Psoas muscle (tissue), 8 donors: ENCODE results near the gene LSP1. TPM values are rescaled to one million over a fixed set of nuclear protein-coding genes. Genes with fewer than 3 reads are reported as not detected.

Source experiments
- ATAC-seq, 4 donors: fragments of 200-7000 bp; cut with Tn5 transposase; one replicate each; pipeline ENCODE4 v1.9.1; 2020; ENCODE audit warnings: moderate library complexity in 3 of 4, mild to moderate bottlenecking in 2 of 4
- DNase-seq, 2 donors: peaks; one replicate each; pipeline ENCODE4 v3.0.0-alpha.2; 2020
- H3K27ac ChIP-seq: fragments of 200-600 bp; one replicate; pipeline ENCODE4 v1.8.0; 2022
- H3K27me3 ChIP-seq, 3 donors: fragments of 200-600 bp in 1 of 3; one replicate each; pipeline versions ENCODE4 v1.6.1 to v1.8.0; 2013 to 2022; ENCODE audit warnings: low read length in 2 of 3, mild to moderate bottlenecking in 2 of 3, moderate library complexity in 1 of 3; ENCODE audit not compliant: insufficient read depth in 3 of 3
- H3K36me3 ChIP-seq, 2 donors: fragments of 200-600 bp in 1 of 2; one replicate each; pipeline versions ENCODE4 v1.6.1 to v1.8.0; 2013 to 2022; ENCODE audit warnings: low read depth in 1 of 2, mild to moderate bottlenecking in 1 of 2, moderate library complexity in 1 of 2; ENCODE audit not compliant: insufficient read depth in 1 of 2
- H3K4me1 ChIP-seq: fragments of 200-600 bp; one replicate; pipeline ENCODE4 v1.8.0; 2022
- H3K4me3 ChIP-seq: fragments of 200-600 bp; one replicate; pipeline ENCODE4 v1.8.0; 2022; ENCODE audit warnings: mild to moderate bottlenecking
- H3K9me3 ChIP-seq: fragments of 200-600 bp; one replicate; pipeline ENCODE4 v1.8.0; 2022
- WGBS, 3 donors: extraction: QIAGEN DNeasy Blood & Tissue Kit; methylation state at CpG; one replicate each; pipeline versions ENCODE4 v1.1.6 to v1.1.7; 2013; 5-methylcytosine and 5-hydroxymethylcytosine counted together
- intact Hi-C, 2 donors: fragments of 100-400 bp; cut with DNase I; formaldehyde crosslinking; loops; one replicate each; pipeline versions ENCODE4 v1.11.0 to v1.14.2; 2022
- polyA plus RNA-seq, 3 donors: library from polyadenylated mRNA; stranded (reverse); fragments of 200-250 nt; gene quantifications; one replicate each; pipeline ENCODE4 v1.2.3, GENCODE V29; 2013
- total RNA-seq, 4 donors: library from RNA; stranded (reverse); fragmentation: NEBNext Ultra II Directional in 2 of 4; extraction: Animal tissue kit (Norgen Biotek cat#: 25700) in 2 of 4; gene quantifications; one replicate each; pipeline versions ENCODE4 v1.2.1 to v1.2.4, GENCODE V29; 2021 to 2023
- TF ChIP-seq, protein P1 (sequence below): fragments of 200-600 bp; IDR thresholded peaks from one replicate; pipeline ENCODE4 v1.8.0; 2022; ENCODE audit warnings: antibody characterized with exemption
- donor health status: healthy with polysubstance abuse.
- donor health status: DM: no; HTN: no; CAD: no; lungs with moderate emphysema.
- donor health status: Bipolar disorder and iron deficiency.
- donor health status: healthy.
- donor health status: DM: yes; HTN: yes; CAD: no.
- donor health status: DM: no; HTN: no; CAD: no.
- donor health status: DM: no; HTN: no; CAD: no.
- donor health status: DM: yes; HTN: yes; CAD: no.

The LSP1 gene
- total and polyA plus RNA-seq, 7 donors: 7.5 to 27.1 (median 14.4) TPM

DNA sequence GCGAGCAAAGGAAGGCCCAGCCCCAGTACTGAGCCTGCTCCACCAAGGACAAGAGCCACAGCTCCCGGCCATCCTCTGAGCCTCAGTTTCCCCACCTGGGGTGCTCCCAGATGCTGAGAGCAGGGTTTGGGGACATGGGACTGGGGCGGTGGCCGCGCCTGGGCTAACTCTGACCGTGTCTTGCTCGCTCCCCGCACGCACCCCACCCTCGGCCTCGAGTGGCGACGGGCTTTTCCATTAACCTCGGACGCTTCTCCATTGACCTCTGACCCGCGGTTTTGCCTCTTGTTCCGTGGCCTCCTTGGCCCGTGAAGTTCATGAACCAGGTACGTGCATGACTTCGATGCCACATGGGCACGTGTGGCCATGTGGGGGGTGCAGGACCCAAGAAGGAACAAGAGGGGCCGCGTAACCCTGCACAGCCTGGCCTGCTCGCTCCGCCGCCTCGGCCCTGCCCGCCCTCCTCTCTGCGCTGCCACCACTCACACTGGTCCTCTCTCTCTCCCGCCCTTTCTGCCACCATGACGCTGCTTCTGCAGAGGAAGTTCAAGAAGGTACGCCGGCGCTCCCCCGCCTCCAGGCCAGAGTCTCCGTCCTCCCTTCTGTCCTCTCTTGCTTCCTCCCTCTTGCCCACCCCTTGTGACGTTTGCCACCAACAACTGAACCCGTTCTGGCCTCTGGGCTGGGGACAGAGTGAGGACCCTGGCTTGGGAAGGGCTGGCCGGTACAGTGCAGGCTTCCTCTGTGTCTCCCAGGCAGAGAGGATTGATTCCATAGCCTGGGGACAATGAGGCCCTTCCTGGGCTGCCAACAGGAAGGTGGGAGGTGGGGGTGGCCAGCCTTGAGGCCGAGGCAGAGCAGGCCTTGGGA is 73.5 kb downstream of the LSP1 start:
- DNase-seq: peak in 1 of 2 donors; percentile 56

DNA sequence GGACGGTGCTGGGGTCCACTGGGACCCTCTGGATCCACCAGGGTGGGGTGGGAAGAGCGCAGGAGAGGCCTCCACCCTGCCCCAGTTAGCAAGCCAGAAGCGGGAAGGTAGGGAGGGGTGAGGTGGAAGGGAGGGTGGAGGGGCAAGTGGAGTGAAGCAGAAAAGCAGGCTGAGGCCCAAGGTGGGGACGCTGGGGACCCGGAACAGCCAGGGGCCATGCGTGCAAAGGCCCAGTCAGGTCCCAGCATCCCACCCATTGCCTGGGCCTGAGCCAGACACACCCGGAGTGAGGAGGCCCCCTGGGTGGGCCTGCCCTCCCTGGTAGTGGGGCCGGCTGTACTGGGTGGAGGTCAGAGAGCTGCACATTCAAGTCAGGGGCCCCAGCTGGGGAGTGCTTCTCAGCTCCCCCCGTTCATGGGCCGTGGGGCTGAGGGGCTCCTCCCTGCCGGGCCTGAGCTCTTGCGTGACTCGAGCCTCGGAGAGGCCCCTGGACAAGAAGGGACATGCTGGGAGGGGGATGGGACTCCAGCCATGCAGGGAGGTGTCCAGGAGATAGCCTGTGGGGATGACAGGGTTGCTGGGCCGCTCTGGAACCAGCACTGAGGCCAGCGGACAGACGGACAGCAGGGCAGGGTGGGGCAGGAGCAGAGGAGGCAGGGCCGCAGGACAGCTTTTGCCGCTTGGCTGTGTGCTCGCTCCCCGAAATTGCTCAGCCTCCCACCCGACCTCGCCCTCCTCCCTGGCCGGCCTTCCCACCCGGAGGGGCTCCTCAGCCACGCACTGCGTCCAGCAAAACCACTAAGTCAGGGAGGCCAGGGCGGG is 74.4 kb downstream of the LSP1 start:
- peak; percentile 9 to 31 (median 20) for ATAC-seq
- Histone ChIP-seq H3K27me3 (no peaks in the 10 kb centered on the region), H3K36me3 (peaks cover 0 to 81% of the 10 kb centered on the region in 2 donors), H3K4me3 (peak overlapping the region; percentile 7), H3K4me1 (peaks cover 60% of the 10 kb centered on the region), H3K9me3 (no peaks in the 10 kb centered on the region), H3K27ac (peak overlapping the region; percentile 53)
- intact Hi-C loops: no loop called here
- TF ChIP-seq, protein P1, sequence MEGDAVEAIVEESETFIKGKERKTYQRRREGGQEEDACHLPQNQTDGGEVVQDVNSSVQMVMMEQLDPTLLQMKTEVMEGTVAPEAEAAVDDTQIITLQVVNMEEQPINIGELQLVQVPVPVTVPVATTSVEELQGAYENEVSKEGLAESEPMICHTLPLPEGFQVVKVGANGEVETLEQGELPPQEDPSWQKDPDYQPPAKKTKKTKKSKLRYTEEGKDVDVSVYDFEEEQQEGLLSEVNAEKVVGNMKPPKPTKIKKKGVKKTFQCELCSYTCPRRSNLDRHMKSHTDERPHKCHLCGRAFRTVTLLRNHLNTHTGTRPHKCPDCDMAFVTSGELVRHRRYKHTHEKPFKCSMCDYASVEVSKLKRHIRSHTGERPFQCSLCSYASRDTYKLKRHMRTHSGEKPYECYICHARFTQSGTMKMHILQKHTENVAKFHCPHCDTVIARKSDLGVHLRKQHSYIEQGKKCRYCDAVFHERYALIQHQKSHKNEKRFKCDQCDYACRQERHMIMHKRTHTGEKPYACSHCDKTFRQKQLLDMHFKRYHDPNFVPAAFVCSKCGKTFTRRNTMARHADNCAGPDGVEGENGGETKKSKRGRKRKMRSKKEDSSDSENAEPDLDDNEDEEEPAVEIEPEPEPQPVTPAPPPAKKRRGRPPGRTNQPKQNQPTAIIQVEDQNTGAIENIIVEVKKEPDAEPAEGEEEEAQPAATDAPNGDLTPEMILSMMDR: no peak
- WGBS, 3 donors: 43 to 61% (median 57%) methylated on average over 25 to 28 of the region's 28 CpGs
- DNase-seq: peak; percentile 66 to 79

More for the DNA sequence above, 73.5 kb downstream of the LSP1 start:
- peak overlapping the region; percentile 53 for H3K27ac ChIP-seq
- ATAC-seq: no peak
- H3K4me1 ChIP-seq: peaks cover 62% of the 10 kb centered on the region
- H3K36me3 ChIP-seq: peaks cover 0 to 73% of the 10 kb centered on the region in 2 donors
- TF ChIP-seq, protein P1: no peak
- intact Hi-C loops: no loop called here
- H3K4me3 ChIP-seq: peak overlapping the region; percentile 32
- H3K27me3 ChIP-seq: no peaks in the 10 kb centered on the region
- H3K9me3 ChIP-seq: no peaks in the 10 kb centered on the region
- 62 to 87% (median 76%) methylated on average over 39 to 41 of the region's 41 CpGs for WGBS, 3 donors

DNA sequence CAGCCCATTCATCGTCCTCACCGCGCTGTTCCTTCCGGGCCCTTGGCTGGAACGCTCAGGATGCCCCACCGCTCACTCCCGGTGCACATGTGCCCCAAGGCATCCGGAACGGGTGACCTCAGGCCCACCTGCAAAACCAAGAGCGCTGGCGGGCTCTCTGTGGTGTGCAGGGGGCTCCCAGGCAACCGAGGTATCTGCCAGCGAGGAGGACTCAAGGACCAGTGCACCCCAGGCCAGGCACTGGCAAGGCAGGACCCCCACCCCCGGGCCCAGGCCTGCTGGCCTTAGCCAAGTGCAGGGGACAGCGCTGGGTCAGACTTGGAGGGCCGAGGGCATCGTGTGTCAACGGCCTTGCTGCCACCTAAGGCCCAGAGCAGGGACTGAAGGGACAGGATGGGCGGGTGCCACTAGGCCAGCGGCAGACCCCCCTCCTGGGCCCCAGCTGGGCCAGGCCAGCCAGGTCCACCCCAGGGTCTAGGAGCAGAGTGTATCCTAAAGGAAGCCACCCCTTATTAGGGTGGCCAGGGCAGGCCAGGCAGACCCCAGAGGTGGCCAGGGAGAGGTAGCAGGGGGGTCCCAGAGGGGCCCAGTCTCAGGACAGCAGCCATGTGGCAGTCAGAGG is 75.1 kb downstream of the LSP1 start:
- DNase-seq (peak in 1 of 2 donors; percentile 67), ATAC-seq (peak; percentile 10 to 32 (median 20))
- TF ChIP-seq, protein P1: no peak
- Histone ChIP-seq H3K4me1 (peaks cover 53% of the 10 kb centered on the region), H3K27ac (peak overlapping the region; percentile 53), H3K9me3 (no peaks in the 10 kb centered on the region), H3K4me3 (peak overlapping the region; percentile 7), H3K27me3 (no peaks in the 10 kb centered on the region), H3K36me3 (peaks cover 0 to 81% of the 10 kb centered on the region in 2 donors)
- intact Hi-C loops: no loop called here
- 54 to 70% (median 61%) methylated on average over 20 of the region's 20 CpGs for WGBS, 3 donors

DNA sequence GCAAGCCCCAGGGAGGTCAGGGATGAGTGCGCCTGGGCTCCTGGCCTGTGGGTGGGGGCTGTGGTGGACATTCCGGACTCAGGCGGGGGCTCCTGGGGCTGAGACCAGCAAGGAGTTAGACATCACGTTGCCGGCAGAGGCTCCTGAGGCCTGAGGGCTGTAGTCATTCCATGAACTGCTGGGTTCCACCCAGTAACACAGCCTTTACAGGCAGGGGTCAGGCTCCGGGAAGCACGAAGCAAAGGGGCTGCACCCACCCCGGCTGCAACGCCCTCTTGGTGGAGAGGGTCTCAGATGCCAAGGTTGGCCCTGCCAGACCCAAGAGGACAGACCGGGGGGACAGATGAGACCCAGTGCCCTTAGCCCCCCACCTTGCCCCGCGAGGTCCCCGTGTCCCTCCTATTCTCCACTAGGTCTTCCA is 75.6 kb downstream of the LSP1 start:
- no peaks in the 10 kb centered on the region for H3K9me3 ChIP-seq
- 68 to 77% (median 70%) methylated on average over 10 to 13 of the region's 13 CpGs for WGBS, 3 donors
- H3K4me1 ChIP-seq: peaks cover 48% of the 10 kb centered on the region
- H3K4me3 ChIP-seq: peak overlapping the region; percentile 4
- TF ChIP-seq, protein P1: no peak
- intact Hi-C loops: no loop called here
- peaks cover 0 to 81% of the 10 kb centered on the region in 2 donors for H3K36me3 ChIP-seq
- DNase-seq (peak in 1 of 2 donors; percentile 69), ATAC-seq (peak in 2 of 4 donors; percentile 9 to 15)
- peak overlapping the region; percentile 53 for H3K27ac ChIP-seq
- H3K27me3 ChIP-seq: no peaks in the 10 kb centered on the region
